Epithelial cell of proximal tubule (primary cell): ENCODE data around the gene C1orf35. TPM values are rescaled to one million over a fixed set of nuclear protein-coding genes. Genes with fewer than 3 reads are reported as not detected.

Experiments used
- DNase-seq: peaks from one replicate; pipeline ENCODE4 v3.0.0-alpha.2; 2011; ENCODE audit warnings: low read depth
- H3K4me3 ChIP-seq: 2 replicates; pipeline ENCODE4 v1.5.1; 2011; ENCODE audit warnings: low read depth, mild to moderate bottlenecking, low read length
- CTCF ChIP-seq: conservative IDR thresholded peaks from 2 replicates; pipeline ENCODE4 v1.5.1; 2012; ENCODE audit warnings: low read depth, mild to moderate bottlenecking, low read length
- total RNA-seq: library from RNA; depleted of rRNA; stranded (reverse); fragments of >200 nt; gene quantifications from 2 replicates; pipeline ENCODE4 v1.2.3, GENCODE V29; 2015

Gene C1orf35
- total RNA-seq, 1 donor from 2014 or later, result 23.8 TPM

GRCh38 chr1:228082214-228082917 lies 20.8 kb downstream of the C1orf35 start, which contains the start of gene ARF1:
TSS of gene ARF1 (plus strand) at chr1:228082708. CDS start at chr1:228097115, 14,407 bp downstream.
- peak within 1 kb of the TSS; percentile 98 for H3K4me3 ChIP-seq
- TF ChIP-seq CTCF, result no peak
- DNase-seq, result no peak

GRCh38 chr1:228081578-228082213 lies 21.4 kb downstream of the C1orf35 start:
- H3K4me3 ChIP-seq, result peak overlapping the region; percentile 98
- no peak for DNase-seq
- no peak for TF ChIP-seq CTCF

- no peak for TF ChIP-seq CTCF
- no peak for DNase-seq
- H3K4me3 ChIP-seq, result peak overlapping the region; percentile 98
Measured at GRCh38 chr1:228081144-228081543, 22.0 kb downstream of the C1orf35 start.

- DNase-seq, result no peak
- H3K4me3 ChIP-seq, result no peak overlapping the region
- no peak for TF ChIP-seq CTCF
Measured at GRCh38 chr1:228079601-228080263, 23.4 kb downstream of the C1orf35 start.

- no peak overlapping the region for H3K4me3 ChIP-seq
- TF ChIP-seq CTCF, result no peak
- no peak for DNase-seq
Measured at GRCh38 chr1:228079013-228079412, 24.1 kb downstream of the C1orf35 start.

GRCh38 chr1:228077565-228078330 lies 25.4 kb downstream of the C1orf35 start:
- no peak for DNase-seq
- no peak for TF ChIP-seq CTCF
- no peak overlapping the region for H3K4me3 ChIP-seq
